Thyroid gland (tissue), 4 donors: ENCODE results near the gene ABCG5.

Source experiments
- CTCF ChIP-seq, 6 experiments: fragments of 200-600 bp in 3 of 6; fragments of 450-650 bp in 3 of 6; sonication (generic) in 3 of 6; IDR thresholded peaks; one replicate each; pipeline ENCODE4 v1.5.1; 2016 to 2019; ENCODE audit warnings: antibody characterized with exemption in 6 of 6, mild to moderate bottlenecking in 2 of 6, inconsistent platforms in 1 of 6, moderate library complexity in 1 of 6
- POLR2A ChIP-seq, 2 donors: fragments of 450-650 bp; IDR thresholded peaks; one replicate each; pipeline ENCODE4 v1.6.1; 2017; ENCODE audit warnings: antibody characterized with exemption in 2 of 2, mild to moderate bottlenecking in 2 of 2, moderate library complexity in 1 of 2

- TF ChIP-seq CTCF (IDR thresholded peaks at IDR 0.05) (no peak), POLR2A (IDR thresholded peaks at IDR 0.05) (no peak)
These were observed 14.8 kb upstream of the ABCG5 start for GRCh38 chr2:43853141-43854081.
